Activated T-cell treated with anti-CD3 and anti-CD28 coated beads, Interleukin-2, amount 50 U/mL, for 72 hours (primary cell): ENCODE results near the gene ZCCHC7. TPM values are rescaled to one million over a fixed set of nuclear protein-coding genes. Genes with fewer than 3 reads are reported as not detected.
"Not testable (repeated sequence)": the region's sequence is repeated elsewhere in the genome, so short reads cannot be mapped to it uniquely, and the experiment has no call there.

Source experiments
- ATAC-seq, 2 donors: fragments of 150-1000 bp; cut with Tn5 transposase; replicated peaks in 1 of 2; 2 replicates each; pipeline ENCODE4 v1.10.0; 2021; ENCODE audit warnings: moderate library complexity in 2 of 2, mild to moderate bottlenecking in 1 of 2
- DNase-seq, 2 donors: peaks; one replicate each; pipeline ENCODE4 v3.0.0; 2021 to 2022; ENCODE audit warnings: mixed read lengths in 1 of 2
- H3K27ac Mint-ChIP-seq: one replicate; pipeline ENCODE4 v1.8.0; 2022; ENCODE audit warnings: mild to moderate bottlenecking, moderate library complexity, mixed read lengths
- H3K27me3 Mint-ChIP-seq: one replicate; pipeline ENCODE4 v1.8.0; 2022; ENCODE audit warnings: low read depth, mixed read lengths
- H3K36me3 Mint-ChIP-seq, 2 donors: one replicate each; pipeline ENCODE4 v1.8.0; 2022; ENCODE audit warnings: mixed read lengths in 2 of 2, mild to moderate bottlenecking in 1 of 2; ENCODE audit not compliant: insufficient read depth in 2 of 2
- H3K4me1 Mint-ChIP-seq: one replicate; pipeline ENCODE4 v1.8.0; 2022; ENCODE audit warnings: low read depth, mixed read lengths
- H3K4me3 Mint-ChIP-seq, 2 donors: one replicate each; pipeline ENCODE4 v1.8.0; 2022; ENCODE audit warnings: mild to moderate bottlenecking in 2 of 2, mixed read lengths in 2 of 2, moderate library complexity in 2 of 2
- H3K9me3 Mint-ChIP-seq, 2 donors: one replicate each; pipeline ENCODE4 v1.8.0; 2022; ENCODE audit warnings: mixed read lengths in 2 of 2
- total RNA-seq, 2 donors: library from RNA; stranded (reverse); gene quantifications; one replicate each; pipeline ENCODE4 v1.2.3, GENCODE V29; 2022

ZCCHC7 gene
- total RNA-seq, 2 donors from 2014 or later = 47.2 to 47.4 TPM

DNA sequence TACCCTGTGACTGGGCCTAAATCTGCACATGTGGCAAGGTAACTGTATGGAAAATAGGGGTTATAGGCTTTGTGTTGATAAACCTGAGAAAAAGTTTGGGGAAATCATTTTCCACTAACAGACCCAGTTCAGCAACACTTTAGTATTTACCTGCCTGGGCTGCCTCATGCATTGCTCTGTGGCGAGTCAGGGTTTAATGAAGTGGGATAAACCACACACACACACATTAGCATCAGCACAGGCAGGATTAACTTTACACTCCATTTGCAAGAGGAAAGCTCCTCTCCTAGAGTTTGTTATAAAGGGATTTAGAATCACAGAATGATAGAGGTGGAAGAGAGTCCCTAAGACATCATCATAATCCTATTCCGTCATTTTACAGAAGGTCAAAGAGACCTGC is 20.0 kb upstream of the ZCCHC7 start:
- Mint-ChIP-seq H3K27ac (no peak overlapping the region), H3K27me3 (no peaks in the 10 kb centered on the region)

DNA sequence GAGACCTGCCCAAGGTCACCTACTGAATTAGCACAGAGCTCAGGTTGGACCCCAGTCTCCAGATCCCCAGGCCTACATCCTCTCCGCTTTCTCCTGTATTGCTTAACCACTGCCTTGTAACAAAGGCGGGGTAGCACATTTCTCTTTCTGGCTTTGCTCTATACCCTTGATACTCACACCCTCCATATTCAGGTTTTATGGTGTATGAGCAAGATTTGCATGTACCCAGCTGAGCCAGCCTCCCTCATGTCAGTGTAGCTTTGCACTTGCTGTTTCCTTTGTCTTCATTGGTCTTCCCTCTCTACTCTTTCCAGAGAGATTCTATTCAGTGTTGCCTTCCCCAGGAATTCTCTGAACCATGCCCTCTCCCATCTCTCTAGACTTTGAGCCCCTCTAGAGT is 19.6 kb upstream of the ZCCHC7 start:
- Mint-ChIP-seq H3K9me3 (no peaks in the 10 kb centered on the region), H3K4me3 (no peak overlapping the region), H3K27ac (no peak overlapping the region), H3K4me1 (peaks cover 10% of the 10 kb centered on the region), H3K36me3 (no peaks in the 10 kb centered on the region), H3K27me3 (no peaks in the 10 kb centered on the region)
- DNase-seq (no peak), ATAC-seq (no peak)

More for the DNA sequence above, 20.0 kb upstream of the ZCCHC7 start:
- DNase-seq (no peak), ATAC-seq (no peak)
- Mint-ChIP-seq H3K9me3 (no peaks in the 10 kb centered on the region), H3K4me3 (no peak overlapping the region), H3K36me3 (no peaks in the 10 kb centered on the region), H3K4me1 (peaks cover 10% of the 10 kb centered on the region)

- Mint-ChIP-seq H3K27me3 (no peaks in the 10 kb centered on the region), H3K4me3 (no peak overlapping the region), H3K9me3 (no peaks in the 10 kb centered on the region), H3K27ac (no peak overlapping the region), H3K4me1 (peaks cover 21% of the 10 kb centered on the region), H3K36me3 (no peaks in the 10 kb centered on the region)
- DNase-seq = no peak
- no peak for ATAC-seq
These were observed 17.9 kb upstream of the ZCCHC7 start for GRCh38 chr9:37102486-37102885.

- Mint-ChIP-seq H3K9me3 (peaks cover 2 to 7% of the 10 kb centered on the region in 2 donors), H3K4me1 (peaks cover 27% of the 10 kb centered on the region), H3K36me3 (peaks cover 2 to 3% of the 10 kb centered on the region in 2 donors), H3K27ac (no peak overlapping the region), H3K27me3 (no peaks in the 10 kb centered on the region), H3K4me3 (no peak overlapping the region)
- DNase-seq (peak; percentile 11 to 27), ATAC-seq (peak; percentile 75 to 76)
These were observed 16.0 kb upstream of the ZCCHC7 start for GRCh38 chr9:37104183-37104889.

- H3K4me3 Mint-ChIP-seq = no peak overlapping the region
- DNase-seq = no peak
- peaks cover 2 to 3% of the 10 kb centered on the region in 2 donors for H3K36me3 Mint-ChIP-seq
- H3K9me3 Mint-ChIP-seq = peaks cover 2 to 7% of the 10 kb centered on the region in 2 donors
- peaks cover 27% of the 10 kb centered on the region for H3K4me1 Mint-ChIP-seq
- peak overlapping the region; percentile 20 for H3K27ac Mint-ChIP-seq
- no peak for ATAC-seq
- no peaks in the 10 kb centered on the region for H3K27me3 Mint-ChIP-seq
These were observed 15.1 kb upstream of the ZCCHC7 start for GRCh38 chr9:37105234-37105633.

- DNase-seq (no peak), ATAC-seq (no peak)
- Mint-ChIP-seq H3K9me3 (peaks cover 2 to 7% of the 10 kb centered on the region in 2 donors), H3K27ac (no peak overlapping the region), H3K4me1 (peaks cover 27% of the 10 kb centered on the region), H3K4me3 (peak overlapping the region in 1 of 2 donors; percentile 6), H3K27me3 (no peaks in the 10 kb centered on the region), H3K36me3 (peaks cover 2 to 3% of the 10 kb centered on the region in 2 donors)
These were observed 12.7 kb upstream of the ZCCHC7 start for GRCh38 chr9:37107701-37108100.

DNA sequence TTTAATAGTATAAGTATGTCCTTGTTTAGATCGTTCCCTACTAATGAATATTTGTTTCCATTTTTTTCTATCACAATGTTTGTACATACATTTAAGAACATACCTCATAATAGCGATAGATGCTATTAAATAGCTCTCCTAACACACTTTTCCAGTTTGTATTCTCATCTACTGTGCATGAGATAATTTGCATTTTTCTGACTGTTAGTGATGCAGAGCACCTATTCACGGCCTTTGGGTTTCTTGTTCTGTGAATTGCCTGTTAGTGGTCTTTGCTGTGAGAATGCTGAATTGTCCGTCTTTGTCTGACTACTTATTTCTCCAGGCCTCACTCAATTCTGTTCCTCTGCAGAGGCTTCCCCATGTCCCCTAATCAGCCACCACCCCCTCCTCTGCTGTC is 5.9 kb upstream of the ZCCHC7 start:
- H3K4me1 Mint-ChIP-seq, DNase-seq, ATAC-seq, H3K27ac Mint-ChIP-seq, H3K9me3 Mint-ChIP-seq, H3K4me3 Mint-ChIP-seq, H3K36me3 Mint-ChIP-seq, H3K27me3 Mint-ChIP-seq: not testable (repeated sequence)

- Mint-ChIP-seq H3K4me3 (no peak overlapping the region), H3K4me1 (peaks cover 24% of the 10 kb centered on the region), H3K27me3 (no peaks in the 10 kb centered on the region), H3K27ac (no peak overlapping the region), H3K9me3 (peaks cover 0 to 3% of the 10 kb centered on the region in 2 donors), H3K36me3 (peaks cover 0 to 3% of the 10 kb centered on the region in 2 donors)
- DNase-seq = no peak
- ATAC-seq = no peak
These were observed 2.4 kb upstream of the ZCCHC7 start for GRCh38 chr9:37117956-37118355.

DNA sequence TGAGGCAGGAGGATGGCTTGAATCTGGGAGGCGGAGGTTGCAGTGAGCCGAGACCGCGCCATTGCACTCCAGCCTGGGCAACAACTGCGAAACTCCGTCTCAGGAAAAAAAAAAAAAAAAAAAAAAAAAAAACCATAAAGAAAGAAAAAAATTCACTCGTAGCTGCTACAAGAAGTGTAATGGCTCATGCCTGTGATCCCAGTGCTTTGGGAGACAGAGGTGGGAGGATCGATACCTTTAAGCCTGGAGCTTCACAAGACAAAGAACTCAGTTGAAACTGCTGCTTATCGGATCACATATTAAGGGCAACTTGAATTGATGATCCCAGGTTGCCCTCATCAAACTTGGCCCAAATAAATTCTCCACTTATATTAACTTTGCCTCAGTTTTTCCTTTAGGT is 1.0 kb upstream of the ZCCHC7 start:
- H3K4me3 Mint-ChIP-seq = peak overlapping the region; percentile 87 to 97
- H3K36me3 Mint-ChIP-seq = peaks cover 0 to 4% of the 10 kb centered on the region in 2 donors
- no peak for ATAC-seq
- peaks cover 0 to 3% of the 10 kb centered on the region in 2 donors for H3K9me3 Mint-ChIP-seq
- H3K27ac Mint-ChIP-seq = peak overlapping the region; percentile 99
- no peaks in the 10 kb centered on the region for H3K27me3 Mint-ChIP-seq
- H3K4me1 Mint-ChIP-seq = peaks cover 34% of the 10 kb centered on the region
- no peak for DNase-seq

- Mint-ChIP-seq H3K4me1 (peaks cover 37% of the 10 kb centered on the region), H3K4me3 (peak overlapping the region; percentile 87 to 97)
- DNase-seq = not testable (repeated sequence)
These were observed 515 bp downstream of the ZCCHC7 start for GRCh38 chr9:37120843-37121335.

GRCh38 chr9:37121881-37122280 is 1.5 kb downstream of the ZCCHC7 start:
- Mint-ChIP-seq H3K4me1 (peaks cover 37% of the 10 kb centered on the region), H3K9me3 (peaks cover 0 to 3% of the 10 kb centered on the region in 2 donors), H3K36me3 (peaks cover 2 to 7% of the 10 kb centered on the region in 2 donors), H3K27ac (peak overlapping the region; percentile 99), H3K27me3 (no peaks in the 10 kb centered on the region), H3K4me3 (peak overlapping the region; percentile 87 to 97)
- DNase-seq (no peak), ATAC-seq (no peak)

More at GRCh38 chr9:37120843-37121335, 515 bp downstream of the ZCCHC7 start:
- not testable (repeated sequence) for H3K27me3 Mint-ChIP-seq, H3K36me3 Mint-ChIP-seq, H3K9me3 Mint-ChIP-seq
- ATAC-seq = peak; percentile 25 to 33
- H3K27ac Mint-ChIP-seq = peak overlapping the region; percentile 99

DNA sequence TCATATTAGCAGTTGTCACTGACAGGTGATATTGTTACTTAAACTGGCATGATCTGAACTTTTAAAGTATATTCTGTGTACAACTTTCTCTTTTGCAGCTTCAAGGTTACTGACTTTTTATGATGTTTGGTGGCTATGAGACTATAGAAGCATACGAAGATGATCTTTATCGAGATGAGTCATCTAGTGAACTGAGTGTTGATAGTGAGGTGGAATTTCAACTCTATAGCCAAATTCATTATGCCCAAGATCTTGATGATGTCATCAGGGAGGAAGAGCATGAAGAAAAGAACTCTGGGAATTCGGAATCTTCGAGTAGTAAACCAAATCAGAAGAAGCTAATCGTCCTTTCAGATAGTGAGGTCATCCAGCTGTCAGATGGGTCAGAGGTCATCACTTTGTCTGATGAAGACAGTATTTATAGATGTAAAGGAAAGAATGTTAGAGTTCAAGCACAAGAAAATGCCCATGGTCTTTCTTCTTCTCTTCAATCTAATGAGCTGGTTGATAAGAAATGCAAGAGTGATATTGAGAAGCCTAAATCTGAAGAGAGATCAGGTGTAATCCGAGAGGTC is 5.9 kb downstream of the ZCCHC7 start:
- ATAC-seq = peak in 1 of 2 donors; percentile 57

GRCh38 chr9:37127018-37127417 is 6.6 kb downstream of the ZCCHC7 start:
- H3K27ac Mint-ChIP-seq = no peak overlapping the region
- ATAC-seq (no peak), DNase-seq (no peak)
- no peaks in the 10 kb centered on the region for H3K9me3 Mint-ChIP-seq
- peaks cover 5 to 6% of the 10 kb centered on the region in 2 donors for H3K36me3 Mint-ChIP-seq
- H3K27me3 Mint-ChIP-seq = no peaks in the 10 kb centered on the region
- peaks cover 22% of the 10 kb centered on the region for H3K4me1 Mint-ChIP-seq
- H3K4me3 Mint-ChIP-seq = no peak overlapping the region

More for the DNA sequence above, 5.9 kb downstream of the ZCCHC7 start:
- no peak overlapping the region for H3K4me3 Mint-ChIP-seq
- H3K9me3 Mint-ChIP-seq = no peaks in the 10 kb centered on the region
- DNase-seq = no peak
- peaks cover 29% of the 10 kb centered on the region for H3K4me1 Mint-ChIP-seq
- H3K27me3 Mint-ChIP-seq = no peaks in the 10 kb centered on the region
- no peak overlapping the region for H3K27ac Mint-ChIP-seq
- H3K36me3 Mint-ChIP-seq = peaks cover 4% of the 10 kb centered on the region in 2 donors
